ENCODE results near the gene FBLN5. TPM values are rescaled to one million over a fixed set of nuclear protein-coding genes. Genes with fewer than 3 reads are reported as not detected.
A peak's percentile ranks its signal among the peaks of the same experiment; 100 is the strongest.

Gene FBLN5
- total RNA-seq, 1 donor from 2014 or later, result 98.7 TPM

GRCh38 chr14:91957876-91958313 is 10.4 kb upstream of the FBLN5 start:
- Mint-ChIP-seq H3K4me1 (ENCODE audit: unreplicated experiment) (peaks cover 3% of the 10 kb centered on the region), H3K27me3 (ENCODE audit: unreplicated experiment) (no peaks in the 10 kb centered on the region), H3K9me3 (ENCODE audit: unreplicated experiment) (no peaks in the 10 kb centered on the region), H3K4me3 (ENCODE audit: unreplicated experiment) (no peak overlapping the region), H3K27ac (ENCODE audit: unreplicated experiment) (no peak overlapping the region), H3K36me3 (ENCODE audit: unreplicated experiment) (no peaks in the 10 kb centered on the region)
- peak; percentile 76 for DNase-seq (ENCODE audit: extremely low spot score, unreplicated experiment)
- no peak for TF ChIP-seq CTCF (IDR thresholded peaks at IDR 0.05)

- peak; percentile 49 for DNase-seq (ENCODE audit: extremely low spot score, unreplicated experiment)
- no peak overlapping the region for H3K27ac Mint-ChIP-seq (ENCODE audit: unreplicated experiment)
- no peaks in the 10 kb centered on the region for H3K9me3 Mint-ChIP-seq (ENCODE audit: unreplicated experiment)
- H3K4me3 Mint-ChIP-seq (ENCODE audit: unreplicated experiment), result no peak overlapping the region
- H3K4me1 Mint-ChIP-seq (ENCODE audit: unreplicated experiment), result peaks cover 3% of the 10 kb centered on the region
- no peaks in the 10 kb centered on the region for H3K27me3 Mint-ChIP-seq (ENCODE audit: unreplicated experiment)
- TF ChIP-seq CTCF (IDR thresholded peaks at IDR 0.05), result no peak
- no peaks in the 10 kb centered on the region for H3K36me3 Mint-ChIP-seq (ENCODE audit: unreplicated experiment)
Observed at GRCh38 chr14:91956616-91957015, 9.1 kb upstream of the FBLN5 start.

GRCh38 chr14:91955168-91955567 is 7.7 kb upstream of the FBLN5 start:
- TF ChIP-seq CTCF (IDR thresholded peaks at IDR 0.05), result no peak
- no peak for DNase-seq (ENCODE audit: extremely low spot score, unreplicated experiment)
- Mint-ChIP-seq H3K27ac (ENCODE audit: unreplicated experiment) (no peak overlapping the region), H3K4me3 (ENCODE audit: unreplicated experiment) (no peak overlapping the region), H3K36me3 (ENCODE audit: unreplicated experiment) (no peaks in the 10 kb centered on the region), H3K27me3 (ENCODE audit: unreplicated experiment) (no peaks in the 10 kb centered on the region), H3K4me1 (ENCODE audit: unreplicated experiment) (peaks cover 3% of the 10 kb centered on the region), H3K9me3 (ENCODE audit: unreplicated experiment) (no peaks in the 10 kb centered on the region)

GRCh38 chr14:91953170-91953985 is 5.9 kb upstream of the FBLN5 start:
- Mint-ChIP-seq H3K4me1 (ENCODE audit: unreplicated experiment) (peaks cover 4% of the 10 kb centered on the region), H3K9me3 (ENCODE audit: unreplicated experiment) (no peaks in the 10 kb centered on the region), H3K27ac (ENCODE audit: unreplicated experiment) (no peak overlapping the region), H3K36me3 (ENCODE audit: unreplicated experiment) (no peaks in the 10 kb centered on the region), H3K27me3 (ENCODE audit: unreplicated experiment) (no peaks in the 10 kb centered on the region), H3K4me3 (ENCODE audit: unreplicated experiment) (no peak overlapping the region)
- TF ChIP-seq CTCF (IDR thresholded peaks at IDR 0.05), result no peak
- DNase-seq (ENCODE audit: extremely low spot score, unreplicated experiment), result peak; percentile 36

GRCh38 chr14:91946622-91947474 is 646 bp downstream of the FBLN5 start:
- Mint-ChIP-seq H3K36me3 (ENCODE audit: unreplicated experiment) (peaks cover 3% of the 10 kb centered on the region), H3K27ac (ENCODE audit: unreplicated experiment) (peak overlapping the region; percentile 88)
- peak; percentile 86 for DNase-seq (ENCODE audit: extremely low spot score, unreplicated experiment)

More at GRCh38 chr14:91946622-91947474, 646 bp downstream of the FBLN5 start:
- Mint-ChIP-seq H3K4me3 (ENCODE audit: unreplicated experiment) (peak overlapping the region; percentile 92), H3K9me3 (ENCODE audit: unreplicated experiment) (no peaks in the 10 kb centered on the region), H3K4me1 (ENCODE audit: unreplicated experiment) (peaks cover 36% of the 10 kb centered on the region), H3K27me3 (ENCODE audit: unreplicated experiment) (no peaks in the 10 kb centered on the region)
- no peak for TF ChIP-seq CTCF (IDR thresholded peaks at IDR 0.05)
